ENCODE results near the gene ELP1.
"Not testable (repeated sequence)": the region's sequence is repeated elsewhere in the genome, so short reads cannot be mapped to it uniquely, and the experiment has no call there.

- TF ChIP-seq EZH2 (IDR thresholded peaks at IDR 0.05; ENCODE audit: borderline replicate concordance, low read length); CTCF (IDR thresholded peaks at IDR 0.05; ENCODE audit: low read length): not testable (repeated sequence)
These were observed 34.8 kb downstream of the ELP1 start for GRCh38 chr9:108899023-108899695.
